T47D (cell line): ENCODE data around the gene CMIP.

Experiments
- DNase-seq, 2 experiments: peaks; one replicate each; pipeline versions ENCODE4 v3.0.0 to v3.0.0-alpha.2; 2011 to 2012; ENCODE audit warnings: low read depth in 1 of 2, low spot score in 1 of 2
- JUND ChIP-seq: IDR thresholded peaks from 2 replicates; pipeline ENCODE4 v1.6.1; 2012; ENCODE audit warnings: low read depth
- in situ Hi-C: cut with HindIII; loops from 2 replicates; pipeline ENCODE4 v1.10.0; 2016; ENCODE audit warnings: low sequenced_read_pairs, low pct_unique_long_range_greater_than_20kb

The CMIP gene

DNA sequence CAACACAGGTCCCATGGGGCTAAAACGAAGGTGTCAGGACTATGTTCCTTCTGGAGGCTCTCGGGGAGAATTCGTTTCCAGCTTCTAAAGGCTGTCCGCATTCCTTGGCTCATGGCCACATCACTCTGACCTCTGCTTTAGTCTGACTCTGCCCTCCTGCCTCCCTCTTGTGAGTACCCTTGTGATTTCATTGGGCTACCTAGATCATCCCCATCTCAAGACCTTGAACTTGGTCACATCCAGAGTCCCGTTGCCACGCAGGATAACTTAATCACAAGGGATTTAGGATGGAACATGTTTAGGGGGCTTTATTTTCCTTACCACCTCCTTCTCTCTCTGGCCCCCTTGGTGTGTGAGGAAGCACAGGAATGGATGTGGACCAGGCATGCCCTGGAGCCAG is 173.6 kb downstream of the CMIP start:
- in situ Hi-C loops: no loop called here
- TF ChIP-seq JUND: no peak
- no peak for DNase-seq

- TF ChIP-seq JUND: no peak
- no peak for DNase-seq
- in situ Hi-C loops: no loop called here
These were observed 174.1 kb downstream of the CMIP start for GRCh38 chr16:81618661-81619060.

GRCh38 chr16:81620029-81620428 is 175.4 kb downstream of the CMIP start:
- no peak for TF ChIP-seq JUND

DNA sequence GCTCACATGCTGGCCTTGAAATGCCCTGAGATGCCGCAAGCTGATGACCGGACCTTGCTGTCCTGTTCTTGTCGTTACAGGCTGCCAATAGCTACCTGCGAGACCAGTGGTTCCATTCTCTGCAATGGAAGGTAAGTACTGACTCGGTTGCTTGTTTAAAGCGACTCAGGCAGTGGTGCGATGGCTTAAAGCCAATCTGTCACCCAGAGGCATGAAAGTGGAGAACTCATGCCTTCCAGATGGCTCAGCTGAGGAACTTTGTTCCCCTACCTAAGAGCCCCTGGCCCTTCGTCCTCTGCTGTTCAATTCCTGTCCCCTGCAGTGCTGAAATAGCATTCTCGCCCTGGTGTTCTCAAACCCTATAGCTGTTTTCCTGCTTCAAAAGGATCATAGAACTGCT is 176.2 kb downstream of the CMIP start:
- no peak for TF ChIP-seq JUND
- DNase-seq: no peak
- in situ Hi-C loops: no loop called here

More at GRCh38 chr16:81620029-81620428, 175.4 kb downstream of the CMIP start:
- no peak for DNase-seq
- in situ Hi-C loops: no loop called here

DNA sequence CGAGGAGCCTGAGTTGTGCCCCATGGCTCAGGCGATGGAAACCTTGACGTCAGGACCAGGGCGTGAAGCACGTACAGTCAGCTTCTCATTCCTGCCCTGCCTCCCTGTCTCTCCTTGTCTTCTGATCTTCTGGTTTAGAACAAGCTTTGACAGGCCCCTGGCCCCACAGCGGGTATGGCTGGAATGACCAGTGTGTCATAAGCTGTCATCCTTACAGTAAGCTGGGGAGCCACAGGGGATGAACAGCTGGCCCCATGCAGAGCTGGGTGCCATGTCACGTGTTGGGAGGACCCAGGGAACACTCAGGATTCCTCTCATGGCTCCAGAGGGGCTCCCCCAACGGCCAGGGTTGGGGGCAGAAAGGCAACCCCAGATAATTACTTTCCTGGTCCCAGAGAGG is 176.9 kb downstream of the CMIP start:
- DNase-seq: peak in 1 of 2 experiments; percentile 81
- TF ChIP-seq JUND: no peak
- in situ Hi-C loops: no loop called here

- no peak for TF ChIP-seq JUND
- peak; percentile 81 to 84 for DNase-seq
- in situ Hi-C loops: no loop called here
These were observed 178.9 kb downstream of the CMIP start for GRCh38 chr16:81623365-81624102.

GRCh38 chr16:81624403-81624759 is 179.8 kb downstream of the CMIP start:
- DNase-seq: no peak
- TF ChIP-seq JUND: no peak
- in situ Hi-C loops: no loop called here

DNA sequence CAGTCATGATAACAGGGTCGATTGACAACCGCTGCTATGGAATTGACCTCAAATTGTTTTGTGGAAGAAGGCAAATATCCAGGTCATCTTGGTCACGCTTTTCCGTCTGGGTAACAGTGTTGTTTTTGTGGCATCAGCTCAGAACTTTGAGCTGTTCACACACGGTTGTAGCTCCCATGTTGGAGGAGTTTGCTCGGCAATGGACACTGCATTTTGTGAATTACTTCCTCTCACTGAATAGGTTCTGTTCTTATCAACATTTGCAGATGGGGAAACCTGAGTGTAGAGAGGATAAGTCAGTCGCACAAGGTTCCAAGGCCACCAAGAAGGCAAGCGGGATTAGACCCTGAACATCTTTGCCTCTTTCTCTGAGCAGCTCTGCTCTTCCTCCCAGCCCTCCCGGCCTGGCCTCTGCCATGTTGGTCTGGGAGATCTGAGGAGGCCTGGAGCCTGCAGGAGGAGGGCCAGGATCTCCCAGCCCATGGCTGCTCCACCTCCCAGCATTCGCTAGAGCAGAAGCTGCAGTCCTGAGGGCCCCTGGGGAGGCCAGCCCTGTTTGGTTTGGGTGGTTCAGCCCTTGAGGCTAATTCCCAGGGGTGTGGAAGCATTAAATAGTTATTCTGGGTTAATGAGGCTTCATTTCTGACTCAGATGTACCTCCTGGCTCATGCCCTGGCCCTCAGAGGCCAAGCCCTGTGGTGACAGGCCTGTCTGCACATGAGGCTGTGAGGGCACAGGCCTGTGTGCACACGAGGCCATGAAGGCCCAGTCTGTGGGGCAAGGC is 180.3 kb downstream of the CMIP start:
- in situ Hi-C loops: no loop called here
- TF ChIP-seq JUND: no peak
- no peak for DNase-seq

- in situ Hi-C loops: no loop called here
- no peak for TF ChIP-seq JUND
- DNase-seq: peak in 1 of 2 experiments; percentile 49
These were observed 181.0 kb downstream of the CMIP start for GRCh38 chr16:81625544-81626153.

- DNase-seq: no peak
- in situ Hi-C loops: no loop called here
- no peak for TF ChIP-seq JUND
These were observed 181.6 kb downstream of the CMIP start for GRCh38 chr16:81626181-81626674.

DNA sequence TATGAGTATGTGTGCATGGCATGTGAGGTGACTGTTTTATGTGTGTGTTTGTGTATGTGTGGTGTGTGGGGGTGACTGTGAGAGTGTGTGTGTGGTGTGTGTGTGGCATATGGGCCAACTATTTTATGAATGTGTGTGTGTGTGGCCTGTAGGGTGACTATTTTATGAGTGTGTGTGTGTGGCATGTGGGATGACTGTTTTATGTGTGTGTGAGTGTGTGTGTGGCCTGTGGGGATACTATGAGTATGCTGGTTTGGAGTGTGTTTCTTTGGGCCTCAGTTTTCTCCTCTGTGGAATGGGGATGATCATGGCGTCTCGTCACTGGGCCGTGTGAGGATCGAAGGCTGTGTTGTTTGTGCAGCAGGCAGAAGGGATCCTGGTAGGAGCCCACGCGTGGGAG is 182.4 kb downstream of the CMIP start:
- no peak for TF ChIP-seq JUND
- in situ Hi-C loops: no loop called here
- no peak for DNase-seq

GRCh38 chr16:81627729-81628244 is 183.2 kb downstream of the CMIP start:
- DNase-seq: no peak
- in situ Hi-C loops: no loop called here

More at GRCh38 chr16:81627729-81628244, 183.2 kb downstream of the CMIP start:
- no peak for TF ChIP-seq JUND
